Caki2 (cell line): Measurements from ENCODE around the gene PDE7B. TPM values are rescaled to one million over a fixed set of nuclear protein-coding genes. Genes with fewer than 3 reads are reported as not detected.
A peak's percentile ranks its signal among the peaks of the same experiment; 100 is the strongest.

Experiments used
- DNase-seq: peaks from one replicate; pipeline ENCODE4 v3.0.0-alpha.2; 2015; ENCODE audit warnings: low read depth
- in situ Hi-C: cut with HindIII; loops from 2 replicates; pipeline ENCODE4 v1.10.0; 2016; ENCODE audit warnings: low sequenced_read_pairs, low pct_unique_long_range_greater_than_20kb, mixed read lengths
- total RNA-seq: library from RNA; depleted of rRNA; stranded (reverse); fragments of >200 nt; shearing (Covaris generic); gene quantifications from 2 replicates; pipeline ENCODE4 v1.2.3, GENCODE V29; 2014; ENCODE audit warnings: low replicate concordance

Gene PDE7B
- total RNA-seq, 1 experiment from 2014 or later: 0.07 TPM

GRCh38 chr6:136035378-136036070 is 184.0 kb downstream of the PDE7B start:
- DNase-seq: no peak

GRCh38 chr6:136036071-136036380 is 184.5 kb downstream of the PDE7B start:
- in situ Hi-C loops: no loop called here
- DNase-seq: no peak

More at GRCh38 chr6:136035378-136036070, 184.0 kb downstream of the PDE7B start:
- in situ Hi-C loops: no loop called here

GRCh38 chr6:136036601-136037000 is 185.1 kb downstream of the PDE7B start:
- in situ Hi-C loops: no loop called here
- no peak for DNase-seq

- no peak for DNase-seq
- in situ Hi-C loops: no loop called here
These were observed 185.9 kb downstream of the PDE7B start for GRCh38 chr6:136037242-136037875.

GRCh38 chr6:136037876-136038460 is 186.5 kb downstream of the PDE7B start:
- DNase-seq: no peak
- in situ Hi-C loops: no loop called here

GRCh38 chr6:136038531-136038930 is 187.0 kb downstream of the PDE7B start:
- DNase-seq: no peak
- in situ Hi-C loops: no loop called here

GRCh38 chr6:136039185-136039584 is 187.7 kb downstream of the PDE7B start:
- in situ Hi-C loops: no loop called here
- DNase-seq: no peak

- in situ Hi-C loops: no loop called here
- DNase-seq: no peak
These were observed 199.0 kb downstream of the PDE7B start for GRCh38 chr6:136050475-136050874.

- in situ Hi-C loops: no loop called here
These were observed 199.8 kb downstream of the PDE7B start for GRCh38 chr6:136051140-136051775.

GRCh38 chr6:136052031-136052430 is 200.5 kb downstream of the PDE7B start:
- in situ Hi-C loops: no loop called here
- DNase-seq: no peak

More at GRCh38 chr6:136051140-136051775, 199.8 kb downstream of the PDE7B start:
- DNase-seq: no peak

- in situ Hi-C loops: no loop called here
- DNase-seq: no peak
These were observed 207.4 kb downstream of the PDE7B start for GRCh38 chr6:136058852-136059251.

- in situ Hi-C loops: no loop called here
- no peak for DNase-seq
These were observed 207.8 kb downstream of the PDE7B start for GRCh38 chr6:136059308-136059707.

GRCh38 chr6:136060052-136060451 is 208.6 kb downstream of the PDE7B start:
- DNase-seq: no peak
- in situ Hi-C loops: no loop called here

- no peak for DNase-seq
- in situ Hi-C loops: no loop called here
These were observed 209.3 kb downstream of the PDE7B start for GRCh38 chr6:136060759-136061158.

- no peak for DNase-seq
- in situ Hi-C loops: no loop called here
These were observed 210.2 kb downstream of the PDE7B start for GRCh38 chr6:136061701-136062100.

GRCh38 chr6:136063096-136063495 is 211.6 kb downstream of the PDE7B start:
- in situ Hi-C loops: no loop called here
- peak; percentile 18 for DNase-seq

- in situ Hi-C loops: no loop called here
- peak; percentile 52 for DNase-seq
These were observed 214.5 kb downstream of the PDE7B start for GRCh38 chr6:136066005-136066404.

- in situ Hi-C loops: no loop called here
These were observed 216.3 kb downstream of the PDE7B start for GRCh38 chr6:136067731-136068341.

GRCh38 chr6:136069119-136069518 is 217.6 kb downstream of the PDE7B start:
- in situ Hi-C loops: no loop called here
- peak; percentile 14 for DNase-seq

More at GRCh38 chr6:136067731-136068341, 216.3 kb downstream of the PDE7B start:
- peak; percentile 96 for DNase-seq
